GM19324 (cell line): ENCODE data around the gene CD22.

Experiments
- ATAC-seq: cut with Tn5 transposase; IDR thresholded peaks from one replicate; pipeline ENCODE4 v1.9.1; 2021; ENCODE audit warnings: mild to moderate bottlenecking, moderate library complexity; ENCODE audit not compliant: unreplicated experiment, low FRiP score

CD22 gene

GRCh38 chr19:35311901-35312665 is 16.9 kb upstream of the CD22 start:
- ATAC-seq: no peak

- no peak for ATAC-seq
These were observed 15.4 kb upstream of the CD22 start for GRCh38 chr19:35313587-35313986.

GRCh38 chr19:35314031-35314430 is 15.0 kb upstream of the CD22 start:
- no peak for ATAC-seq

GRCh38 chr19:35314858-35315470 is 14.0 kb upstream of the CD22 start:
- ATAC-seq: no peak

- ATAC-seq: no peak
These were observed 13.1 kb upstream of the CD22 start for GRCh38 chr19:35315883-35316282.

GRCh38 chr19:35316560-35316959 is 12.4 kb upstream of the CD22 start:
- ATAC-seq: no peak

- no peak for ATAC-seq
These were observed 11.4 kb upstream of the CD22 start for GRCh38 chr19:35317464-35318043.

- ATAC-seq: no peak
These were observed 10.1 kb upstream of the CD22 start for GRCh38 chr19:35318679-35319448.

- ATAC-seq: no peak
These were observed 8.8 kb upstream of the CD22 start for GRCh38 chr19:35320065-35320713.

GRCh38 chr19:35321291-35321690 is 7.7 kb upstream of the CD22 start:
- no peak for ATAC-seq

- no peak for ATAC-seq
These were observed 7.0 kb upstream of the CD22 start for GRCh38 chr19:35322014-35322413.

- no peak for ATAC-seq
These were observed 1.3 kb upstream of the CD22 start for GRCh38 chr19:35327642-35328041.

GRCh38 chr19:35329323-35329722 is 336 bp downstream of the CD22 start:
- ATAC-seq: no peak

- ATAC-seq: peak; percentile 70
These were observed 1.5 kb downstream of the CD22 start for GRCh38 chr19:35330475-35330874.

GRCh38 chr19:35331551-35332214 is 2.7 kb downstream of the CD22 start:
- no peak for ATAC-seq

GRCh38 chr19:35332817-35333216 is 3.8 kb downstream of the CD22 start:
- no peak for ATAC-seq

- no peak for ATAC-seq
These were observed 5.3 kb downstream of the CD22 start for GRCh38 chr19:35334144-35334753.

GRCh38 chr19:35336166-35336955 is 7.4 kb downstream of the CD22 start:
- no peak for ATAC-seq
